ENCODE results near the gene ADK.

DNA sequence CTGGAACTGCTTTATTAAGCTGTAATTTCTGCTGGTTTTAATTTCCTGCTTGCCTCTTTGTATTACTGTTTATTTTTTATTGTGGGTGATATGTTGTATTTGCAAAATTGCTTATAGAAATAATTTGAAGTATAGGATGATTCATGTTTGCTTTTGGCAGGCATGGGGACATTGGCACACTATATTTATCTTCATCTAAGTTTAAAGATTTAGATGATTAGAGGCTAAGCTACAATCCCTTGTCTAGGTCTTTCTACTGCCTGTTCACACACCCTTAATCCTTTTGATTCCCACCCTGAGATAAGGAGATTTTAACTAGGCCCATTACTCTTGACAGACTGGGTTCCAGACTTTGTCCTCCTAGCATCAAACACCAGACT lies 492.6 kb downstream of the ADK start:
- no peak for TF ChIP-seq POLR2AphosphoS5 (IDR thresholded peaks at IDR 0.05; ENCODE audit: insufficient read depth, low read depth, low read length)
- TF ChIP-seq, protein P1, sequence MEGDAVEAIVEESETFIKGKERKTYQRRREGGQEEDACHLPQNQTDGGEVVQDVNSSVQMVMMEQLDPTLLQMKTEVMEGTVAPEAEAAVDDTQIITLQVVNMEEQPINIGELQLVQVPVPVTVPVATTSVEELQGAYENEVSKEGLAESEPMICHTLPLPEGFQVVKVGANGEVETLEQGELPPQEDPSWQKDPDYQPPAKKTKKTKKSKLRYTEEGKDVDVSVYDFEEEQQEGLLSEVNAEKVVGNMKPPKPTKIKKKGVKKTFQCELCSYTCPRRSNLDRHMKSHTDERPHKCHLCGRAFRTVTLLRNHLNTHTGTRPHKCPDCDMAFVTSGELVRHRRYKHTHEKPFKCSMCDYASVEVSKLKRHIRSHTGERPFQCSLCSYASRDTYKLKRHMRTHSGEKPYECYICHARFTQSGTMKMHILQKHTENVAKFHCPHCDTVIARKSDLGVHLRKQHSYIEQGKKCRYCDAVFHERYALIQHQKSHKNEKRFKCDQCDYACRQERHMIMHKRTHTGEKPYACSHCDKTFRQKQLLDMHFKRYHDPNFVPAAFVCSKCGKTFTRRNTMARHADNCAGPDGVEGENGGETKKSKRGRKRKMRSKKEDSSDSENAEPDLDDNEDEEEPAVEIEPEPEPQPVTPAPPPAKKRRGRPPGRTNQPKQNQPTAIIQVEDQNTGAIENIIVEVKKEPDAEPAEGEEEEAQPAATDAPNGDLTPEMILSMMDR (IDR thresholded peaks at IDR 0.05; ENCODE audit: extremely low read depth in 1 of 2, insufficient read depth in 1 of 2, low read depth in 1 of 2, low read length in 2 of 2) = no peak
- TF ChIP-seq EZH2 (IDR thresholded peaks at IDR 0.05; ENCODE audit: borderline replicate concordance, low read depth, low read length, severe bottlenecking) = no peak

All from endothelial cell of umbilical vein (primary cell).